ENCODE measurements around the gene DSCAML1. TPM values are rescaled to one million over a fixed set of nuclear protein-coding genes. Genes with fewer than 3 reads are reported as not detected.

Gene DSCAML1
- total and polyA plus RNA-seq, 10 of the 15 experiments (the other 5 are each of a cell fraction or from before 2014, with no cell fraction given): 0.03 to 0.18 (median 0.06) TPM; not detected in 1

- TF ChIP-seq ZNF592 (IDR thresholded peaks at IDR 0.05) (no peak), POLR2AphosphoS5 (IDR thresholded peaks at IDR 0.05; ENCODE audit: low read length) (no peak), TARDBP (IDR thresholded peaks at IDR 0.05; ENCODE audit: borderline replicate concordance) (no peak), ZSCAN29 (IDR thresholded peaks at IDR 0.05) (no peak)
Observed at GRCh38 chr11:117593065-117593464, 204.0 kb downstream of the DSCAML1 start (continued).

- ChIA-PET RAD21 (ENCODE audit: unreplicated experiment) (no interaction called here), POLR2A (no interaction called here), SMC1A (ENCODE audit: uncharacterized antibody, unreplicated experiment) (interaction anchor here (0.5 kb wide), 1 partner anchor 32 kb away, joined by 3 read pairs; no protein-coding TSS in a partner anchor), CTCF (interaction anchor here (0.6 kb wide), 1 partner anchor 140 kb away, joined by 3 read pairs; no protein-coding TSS in a partner anchor)
- Histone ChIP-seq H3K79me2 (ENCODE audit: control insufficient read depth, insufficient read depth, low read length) (no peaks in the 10 kb centered on the region), H3K4me2 (ENCODE audit: control insufficient read depth, insufficient read depth) (no peak overlapping the region), H3K9ac (ENCODE audit: control insufficient read depth, insufficient read depth, low read length) (no peak overlapping the region), H3K4me3 (no peak overlapping the region), H3K9me3 (replicated peaks; ENCODE audit: control insufficient read depth, insufficient read depth, low read length) (no peaks in the 10 kb centered on the region), H2AFZ (ENCODE audit: control insufficient read depth, low read depth, low read length) (no peak overlapping the region), H4K20me1 (ENCODE audit: control insufficient read depth, insufficient read depth) (no peaks in the 10 kb centered on the region), H3K27ac (ENCODE audit: control insufficient read depth, insufficient read depth) (no peak overlapping the region), H3K36me3 (ENCODE audit: control insufficient read depth in 2 of 2, insufficient read depth in 2 of 2, low read length in 1 of 2) (no peaks in the 10 kb centered on the region), H3K4me1 (ENCODE audit: control insufficient read depth, insufficient read depth, low read length) (no peaks in the 10 kb centered on the region), H3K27me3 (replicated peaks in 1 of 2; ENCODE audit: control insufficient read depth in 2 of 2, insufficient read depth in 2 of 2, low read length in 1 of 2) (peaks cover 8 to 10% of the 10 kb centered on the region in 2 experiments)
- ATAC-seq (no peak), DNase-seq (ENCODE audit: low read depth, low spot score) (no peak), FAIRE-seq (no peak)
- in situ Hi-C loops (cut with MboI) (no loop called here), intact Hi-C loops (cut with micrococcal nuclease; ENCODE audit: unreplicated experiment) (no loop called here)
- 39% methylated on average over 16 of the region's 16 CpGs for WGBS (ENCODE audit: insufficient coverage, insufficient replicate concordance, low lambda C conversion rate, missing lambda C conversion rate)
- BruUV-seq (replicated peaks): no TSS peak
- no peak for TF ChIP-seq MYB (IDR thresholded peaks at IDR 0.05; ENCODE audit: borderline replicate concordance, low read depth, low read length)
- TF ChIP-seq SUPT20H (IDR thresholded peaks at IDR 0.05; ENCODE audit: borderline replicate concordance, control insufficient read depth, low read depth, low read length): no peak
- no peak for TF ChIP-seq ZNF687 (IDR thresholded peaks at IDR 0.05)
Observed at GRCh38 chr11:117591316-117592039, 205.5 kb downstream of the DSCAML1 start.

All from GM12878 (cell line).